K562 (cell line): ENCODE data around the gene SLC1A5. TPM values are rescaled to one million over a fixed set of nuclear protein-coding genes. Genes with fewer than 3 reads are reported as not detected.

Experiments used
- C11orf30 ChIP-seq: fragments of 450-650 bp; IDR thresholded peaks from 2 replicates; pipeline ENCODE4 v1.6.1; 2016; ENCODE audit warnings: low read depth, mild to moderate bottlenecking
- FIP1L1 ChIP-seq: fragments of 200-400 bp; formaldehyde crosslinking; IDR thresholded peaks from 2 replicates; pipeline ENCODE4 v1.6.1; 2018; ENCODE audit warnings: mild to moderate bottlenecking, low read depth, low read length; ENCODE audit not compliant: poor library complexity, severe bottlenecking
- HMBOX1 ChIP-seq: sonication (generic); IDR thresholded peaks from 2 replicates; pipeline ENCODE4 v1.6.1; 2016
- JUND ChIP-seq, 2 experiments: IDR thresholded peaks; 2 replicates in 1 of 2; 3 replicates in 1 of 2; pipeline ENCODE4 v1.6.1; 2011; ENCODE audit warnings: borderline replicate concordance in 2 of 2, low read depth in 2 of 2, low read length in 2 of 2, improper control_type of control experiment in 1 of 2, missing biosample characterization in 1 of 2, missing genetic modification characterization in 1 of 2, missing genetic modification reagents in 1 of 2
- KDM5B ChIP-seq: fragments of 200-600 bp; sonication (generic); IDR thresholded peaks from 2 replicates; pipeline ENCODE4 v1.6.1; 2012; ENCODE audit warnings: low read depth, mild to moderate bottlenecking, moderate library complexity, low read length, control low read depth, inconsistent platforms; ENCODE audit not compliant: insufficient replicate concordance
- KLF16 ChIP-seq: IDR thresholded peaks from 2 replicates; pipeline ENCODE4 v1.6.1; 2016; ENCODE audit warnings: antibody characterized with exemption
- PHF8 ChIP-seq: fragments of 200-600 bp; sonication (generic); IDR thresholded peaks from 2 replicates; pipeline ENCODE4 v1.6.1; 2012; ENCODE audit warnings: mixed run types, mild to moderate bottlenecking, inconsistent platforms, low read length, moderate library complexity, borderline replicate concordance
- POLR2H ChIP-seq: IDR thresholded peaks from 2 replicates; pipeline ENCODE4 v1.6.1; 2016; ENCODE audit warnings: missing genetic modification characterization, low read depth, mild to moderate bottlenecking, control low read depth, missing compliant biosample characterization, moderate library complexity
- SMARCA4 ChIP-seq: fragments of 450-650 bp; IDR thresholded peaks from 2 replicates; pipeline ENCODE4 v1.6.1; 2016
- ZBTB11 ChIP-seq, 3 experiments: fragments of 200-800 bp in 1 of 3; fragments of 250-450 bp in 1 of 3; fragments of 450-650 bp in 1 of 3; sonication (Bioruptor Pico) in 1 of 3; sonication (Bioruptor generic) in 1 of 3; formaldehyde crosslinking in 1 of 3; IDR thresholded peaks; 2 replicates each; pipeline versions ENCODE4 v1.6.1 to v1.8.0; 2016 to 2022; ENCODE audit warnings: mild to moderate bottlenecking in 2 of 3, missing genetic modification characterization in 2 of 3, missing compliant biosample characterization in 1 of 3, moderate library complexity in 1 of 3
- ZNF324 ChIP-seq: fragments of 250-450 bp; sonication (Bioruptor Pico); IDR thresholded peaks from 2 replicates; pipeline ENCODE4 v1.4.0; 2020; ENCODE audit warnings: mild to moderate bottlenecking
- ZNF76 ChIP-seq: fragments of 250-450 bp; sonication (Bioruptor Pico); IDR thresholded peaks from 2 replicates; pipeline ENCODE4 v1.4.0; 2020; ENCODE audit warnings: mild to moderate bottlenecking, moderate library complexity, borderline replicate concordance
- polyA plus RNA-seq, 8 experiments: library from polyadenylated mRNA; depleted of rRNA in 4 of 8; stranded (reverse) in 5 of 8; unstranded in 3 of 8; fragments of >200 nt; fragmentation: Nextera tagmentation in 2 of 8; fragmentation: Illumina TruSeq in 1 of 8; extraction: Ambion mirVana in 2 of 8; extraction: Trizol in 1 of 8; gene quantifications; 2 replicates each; pipeline versions ENCODE4 v1.2.1 to v1.2.3, GENCODE V29; 2011 to 2014; ENCODE audit warnings: inconsistent platforms in 1 of 8, missing spikeins in 1 of 8
- total RNA-seq, 7 experiments: library from RNA; depleted of rRNA in 6 of 7; stranded (reverse); fragments of >200 nt in 6 of 7; fragmentation: Illumina TruSeq in 2 of 7; extraction: Trizol in 2 of 7; gene quantifications; 2 replicates each; pipeline versions ENCODE4 v1.2.1 to v1.2.3, GENCODE V29; 2011 to 2021; ENCODE audit warnings: low replicate concordance in 1 of 7

SLC1A5 gene
- total and polyA plus RNA-seq, 9 of the 15 experiments (the other 6 are each of a cell fraction or from before 2014, with no cell fraction given), result 31.2 to 417 (median 134) TPM

- no peak for TF ChIP-seq ZBTB11 (CRISPR knock-in tag; IDR thresholded peaks at IDR 0.05)
- no peak for TF ChIP-seq C11orf30
- TF ChIP-seq POLR2H, result no peak
- TF ChIP-seq ZNF76, result no peak
- TF ChIP-seq FIP1L1, result no peak
- TF ChIP-seq KLF16, result no peak
- no peak for TF ChIP-seq JUND (IDR thresholded peaks at IDR 0.05; ENCODE audit: borderline replicate concordance, low read depth, low read length)
- no peak for TF ChIP-seq JUND (tag; IDR thresholded peaks at IDR 0.05; ENCODE audit: borderline replicate concordance, low read depth, low read length)
- no peak for TF ChIP-seq KDM5B
- TF ChIP-seq ZNF324, result no peak
- no peak for TF ChIP-seq HMBOX1
- no peak for TF ChIP-seq SMARCA4
- no peak for TF ChIP-seq PHF8
- TF ChIP-seq, all 486 proteins: peak for 0
These were observed 61.8 kb downstream of the SLC1A5 start (continued) for GRCh38 chr19:46726551-46726950.
